Psoas muscle (tissue), 8 donors: Measurements from ENCODE around the gene DENND1A. TPM values are rescaled to one million over a fixed set of nuclear protein-coding genes. Genes with fewer than 3 reads are reported as not detected.

ENCODE experiments used
- ATAC-seq, 4 donors: fragments of 200-7000 bp; cut with Tn5 transposase; one replicate each; pipeline ENCODE4 v1.9.1; 2020; ENCODE audit warnings: moderate library complexity in 3 of 4, mild to moderate bottlenecking in 2 of 4
- DNase-seq, 2 donors: peaks; one replicate each; pipeline ENCODE4 v3.0.0-alpha.2; 2020
- H3K27ac ChIP-seq: fragments of 200-600 bp; one replicate; pipeline ENCODE4 v1.8.0; 2022
- H3K27me3 ChIP-seq, 3 donors: fragments of 200-600 bp in 1 of 3; one replicate each; pipeline versions ENCODE4 v1.6.1 to v1.8.0; 2013 to 2022; ENCODE audit warnings: low read length in 2 of 3, mild to moderate bottlenecking in 2 of 3, moderate library complexity in 1 of 3; ENCODE audit not compliant: insufficient read depth in 3 of 3
- H3K36me3 ChIP-seq, 2 donors: fragments of 200-600 bp in 1 of 2; one replicate each; pipeline versions ENCODE4 v1.6.1 to v1.8.0; 2013 to 2022; ENCODE audit warnings: low read depth in 1 of 2, mild to moderate bottlenecking in 1 of 2, moderate library complexity in 1 of 2; ENCODE audit not compliant: insufficient read depth in 1 of 2
- H3K4me1 ChIP-seq: fragments of 200-600 bp; one replicate; pipeline ENCODE4 v1.8.0; 2022
- H3K4me3 ChIP-seq: fragments of 200-600 bp; one replicate; pipeline ENCODE4 v1.8.0; 2022; ENCODE audit warnings: mild to moderate bottlenecking
- H3K9me3 ChIP-seq: fragments of 200-600 bp; one replicate; pipeline ENCODE4 v1.8.0; 2022
- WGBS, 3 donors: extraction: QIAGEN DNeasy Blood & Tissue Kit; methylation state at CpG; one replicate each; pipeline versions ENCODE4 v1.1.6 to v1.1.7; 2013; 5-methylcytosine and 5-hydroxymethylcytosine counted together
- intact Hi-C, 2 donors: fragments of 100-400 bp; cut with DNase I; formaldehyde crosslinking; loops; one replicate each; pipeline versions ENCODE4 v1.11.0 to v1.14.2; 2022
- polyA plus RNA-seq, 3 donors: library from polyadenylated mRNA; stranded (reverse); fragments of 200-250 nt; gene quantifications; one replicate each; pipeline ENCODE4 v1.2.3, GENCODE V29; 2013
- total RNA-seq, 4 donors: library from RNA; stranded (reverse); fragmentation: NEBNext Ultra II Directional in 2 of 4; extraction: Animal tissue kit (Norgen Biotek cat#: 25700) in 2 of 4; gene quantifications; one replicate each; pipeline versions ENCODE4 v1.2.1 to v1.2.4, GENCODE V29; 2021 to 2023
- TF ChIP-seq, protein P1 (sequence below): fragments of 200-600 bp; IDR thresholded peaks from one replicate; pipeline ENCODE4 v1.8.0; 2022; ENCODE audit warnings: antibody characterized with exemption
- donor health status: healthy with polysubstance abuse.
- donor health status: DM: no; HTN: no; CAD: no; lungs with moderate emphysema.
- donor health status: Bipolar disorder and iron deficiency.
- donor health status: healthy.
- donor health status: DM: yes; HTN: yes; CAD: no.
- donor health status: DM: no; HTN: no; CAD: no.
- donor health status: DM: no; HTN: no; CAD: no.
- donor health status: DM: yes; HTN: yes; CAD: no.

The DENND1A gene
- total and polyA plus RNA-seq, 7 donors: 6.1 to 17.3 (median 13.9) TPM

- no peak overlapping the region for H3K4me3 ChIP-seq
- TF ChIP-seq, protein P1, sequence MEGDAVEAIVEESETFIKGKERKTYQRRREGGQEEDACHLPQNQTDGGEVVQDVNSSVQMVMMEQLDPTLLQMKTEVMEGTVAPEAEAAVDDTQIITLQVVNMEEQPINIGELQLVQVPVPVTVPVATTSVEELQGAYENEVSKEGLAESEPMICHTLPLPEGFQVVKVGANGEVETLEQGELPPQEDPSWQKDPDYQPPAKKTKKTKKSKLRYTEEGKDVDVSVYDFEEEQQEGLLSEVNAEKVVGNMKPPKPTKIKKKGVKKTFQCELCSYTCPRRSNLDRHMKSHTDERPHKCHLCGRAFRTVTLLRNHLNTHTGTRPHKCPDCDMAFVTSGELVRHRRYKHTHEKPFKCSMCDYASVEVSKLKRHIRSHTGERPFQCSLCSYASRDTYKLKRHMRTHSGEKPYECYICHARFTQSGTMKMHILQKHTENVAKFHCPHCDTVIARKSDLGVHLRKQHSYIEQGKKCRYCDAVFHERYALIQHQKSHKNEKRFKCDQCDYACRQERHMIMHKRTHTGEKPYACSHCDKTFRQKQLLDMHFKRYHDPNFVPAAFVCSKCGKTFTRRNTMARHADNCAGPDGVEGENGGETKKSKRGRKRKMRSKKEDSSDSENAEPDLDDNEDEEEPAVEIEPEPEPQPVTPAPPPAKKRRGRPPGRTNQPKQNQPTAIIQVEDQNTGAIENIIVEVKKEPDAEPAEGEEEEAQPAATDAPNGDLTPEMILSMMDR: no peak
- no peaks in the 10 kb centered on the region for H3K4me1 ChIP-seq
- no peaks in the 10 kb centered on the region for H3K9me3 ChIP-seq
- H3K27me3 ChIP-seq: no peaks in the 10 kb centered on the region
- WGBS, 3 donors: 86 to 94% (median 90%) methylated on average over 8 of the region's 8 CpGs
- ATAC-seq: no peak
- no peak overlapping the region for H3K27ac ChIP-seq
- no peak for DNase-seq
- intact Hi-C loops: no loop called here
- H3K36me3 ChIP-seq: no peaks in the 10 kb centered on the region
These were observed 278.7 kb downstream of the DENND1A start for GRCh38 chr9:123651273-123651672.

GRCh38 chr9:123649909-123650308 is 280.0 kb downstream of the DENND1A start:
- 95 to 97% (median 95%) methylated on average over 3 of the region's 3 CpGs for WGBS, 3 donors
- intact Hi-C loops: no loop called here
- DNase-seq (no peak), ATAC-seq (no peak)
- Histone ChIP-seq H3K4me1 (no peaks in the 10 kb centered on the region), H3K4me3 (no peak overlapping the region), H3K9me3 (no peaks in the 10 kb centered on the region), H3K36me3 (no peaks in the 10 kb centered on the region), H3K27me3 (no peaks in the 10 kb centered on the region), H3K27ac (no peak overlapping the region)
- TF ChIP-seq, protein P1: no peak

- ATAC-seq (no peak), DNase-seq (no peak)
- intact Hi-C loops: no loop called here
- Histone ChIP-seq H3K9me3 (no peaks in the 10 kb centered on the region), H3K4me3 (no peak overlapping the region), H3K4me1 (no peaks in the 10 kb centered on the region), H3K27ac (no peak overlapping the region), H3K36me3 (no peaks in the 10 kb centered on the region), H3K27me3 (no peaks in the 10 kb centered on the region)
- WGBS, 3 donors: 78 to 94% (median 79%) methylated on average over 2 of the region's 2 CpGs
- TF ChIP-seq, protein P1: no peak
These were observed 282.8 kb downstream of the DENND1A start for GRCh38 chr9:123647145-123647544.

GRCh38 chr9:123645762-123646161 is 284.2 kb downstream of the DENND1A start:
- Histone ChIP-seq H3K4me1 (no peaks in the 10 kb centered on the region), H3K27me3 (no peaks in the 10 kb centered on the region), H3K4me3 (no peak overlapping the region), H3K27ac (no peak overlapping the region), H3K9me3 (no peaks in the 10 kb centered on the region), H3K36me3 (no peaks in the 10 kb centered on the region)
- TF ChIP-seq, protein P1: no peak
- ATAC-seq (no peak), DNase-seq (no peak)
- intact Hi-C loops: no loop called here
- WGBS, 3 donors: 89 to 91% (median 89%) methylated on average over 9 of the region's 9 CpGs

DNA sequence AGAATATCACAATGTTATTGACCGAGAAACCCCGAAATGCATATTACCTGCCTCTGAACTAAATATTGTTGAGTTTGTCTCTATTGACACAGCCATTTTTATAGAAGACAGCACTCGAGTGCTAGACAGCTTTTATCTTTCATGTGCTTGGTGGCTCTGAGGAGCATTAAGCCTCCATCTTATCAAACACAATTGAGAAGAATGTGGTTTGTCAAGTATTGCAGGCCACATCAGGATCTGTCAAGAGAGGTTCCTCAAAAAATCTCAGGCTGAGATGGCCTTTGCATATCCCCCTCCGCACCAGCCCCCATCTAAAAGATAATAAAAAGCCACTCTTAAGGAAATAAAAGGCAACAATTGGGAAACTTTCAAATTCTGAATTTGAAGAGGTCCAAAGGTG is 284.8 kb downstream of the DENND1A start:
- 95 to 99% (median 98%) methylated on average over 4 of the region's 4 CpGs for WGBS, 3 donors
- no peak overlapping the region for H3K4me3 ChIP-seq
- no peaks in the 10 kb centered on the region for H3K27me3 ChIP-seq
- H3K9me3 ChIP-seq: no peaks in the 10 kb centered on the region
- DNase-seq: no peak
- TF ChIP-seq, protein P1: no peak
- H3K36me3 ChIP-seq: no peaks in the 10 kb centered on the region
- no peak for ATAC-seq
- intact Hi-C loops: no loop called here
- H3K27ac ChIP-seq: no peak overlapping the region
- H3K4me1 ChIP-seq: no peaks in the 10 kb centered on the region
